A549 treated with dexamethasone at 1 μM for 4 hours (cell line): Measurements from ENCODE around the gene ORM2. TPM values are rescaled to one million over a fixed set of nuclear protein-coding genes. Genes with fewer than 3 reads are reported as not detected.

ENCODE experiments used
- total RNA-seq: library from RNA; stranded (reverse); fragments of 200-300 nt; extraction: Qiagen RNA extraction; gene quantifications from 5 replicates; pipeline ENCODE4 v1.2.3, GENCODE V29; 2022

ORM2 gene
- total RNA-seq: not detected in 5 replicates

GRCh38 chr9:114329625-114330022 lies at the start of gene ORM2:
Gene ORM2 (plus strand): TSS chr9:114329869. CDS start chr9:114329905, 36 bp downstream.

GRCh38 chr9:114322831-114323531 lies 6.7 kb upstream of the ORM2 start, which contains the start of gene ORM1:
Gene ORM1 (plus strand): TSS chr9:114323098. CDS start chr9:114323134, 36 bp downstream.

Other genes starting within 250 kb of the ORM2 start
- gene KIF12, start 230.6 kb upstream of the ORM2 start, total RNA-seq: 0.99 to 2.3 TPM (median 1.7 TPM) in 5 replicates
- 5.2 to 9.9 TPM (median 8.7 TPM) in 5 replicates for gene COL27A1, start 174.3 kb upstream of the ORM2 start, total RNA-seq
- 0.11 TPM in 1 of 5 replicates, not detected in the others for gene ORM1, start 6.8 kb upstream of the ORM2 start, total RNA-seq
- 6.5 to 8.4 TPM (median 7.7 TPM) in 5 replicates for gene AKNA, start 58.1 kb downstream of the ORM2 start, total RNA-seq
- gene WHRN, start 175.6 kb downstream of the ORM2 start, total RNA-seq: 4.0 to 8.9 TPM (median 7.4 TPM) in 5 replicates